HG02870 (cell line): ENCODE measurements around the gene LYL1.

ENCODE experiments used
- ATAC-seq: cut with Tn5 transposase; IDR thresholded peaks from one replicate; pipeline ENCODE4 v1.9.1; 2021; ENCODE audit warnings: mild to moderate bottlenecking, moderate library complexity; ENCODE audit not compliant: unreplicated experiment

Gene LYL1

GRCh38 chr19:13058951-13059660 is 43.6 kb downstream of the LYL1 start:
- ATAC-seq: no peak

GRCh38 chr19:13057744-13058143 is 44.9 kb downstream of the LYL1 start:
- ATAC-seq: no peak

DNA sequence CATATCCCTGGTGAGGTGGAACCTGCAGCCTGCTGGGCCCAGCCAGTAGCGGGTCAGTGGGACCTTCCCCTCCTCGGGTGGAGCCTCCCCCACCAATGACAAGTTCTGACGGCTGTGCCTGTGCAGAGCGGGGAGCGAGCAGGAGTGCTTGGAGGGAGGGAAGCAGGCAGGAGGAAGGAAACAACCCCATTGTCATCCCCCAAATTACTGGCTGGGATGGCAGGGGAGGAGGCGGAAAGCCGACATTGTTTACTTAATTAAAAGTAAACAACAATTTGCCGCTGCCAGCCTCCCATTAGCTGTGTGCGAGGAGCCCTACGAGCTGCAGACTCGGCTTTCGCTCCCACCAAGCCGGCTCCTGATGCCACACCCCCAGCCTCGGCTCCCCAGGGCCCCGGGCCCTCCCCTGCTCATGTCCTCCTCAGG is 45.5 kb downstream of the LYL1 start:
- ATAC-seq: no peak

- ATAC-seq: no peak
Observed at GRCh38 chr19:13056052-13056660, 46.5 kb downstream of the LYL1 start.

- ATAC-seq: no peak
Observed at GRCh38 chr19:13055213-13056051, 47.2 kb downstream of the LYL1 start.

- no peak for ATAC-seq
Observed at GRCh38 chr19:13054626-13055212, 47.9 kb downstream of the LYL1 start.

GRCh38 chr19:13053761-13054625 is 48.7 kb downstream of the LYL1 start:
- ATAC-seq: no peak

DNA sequence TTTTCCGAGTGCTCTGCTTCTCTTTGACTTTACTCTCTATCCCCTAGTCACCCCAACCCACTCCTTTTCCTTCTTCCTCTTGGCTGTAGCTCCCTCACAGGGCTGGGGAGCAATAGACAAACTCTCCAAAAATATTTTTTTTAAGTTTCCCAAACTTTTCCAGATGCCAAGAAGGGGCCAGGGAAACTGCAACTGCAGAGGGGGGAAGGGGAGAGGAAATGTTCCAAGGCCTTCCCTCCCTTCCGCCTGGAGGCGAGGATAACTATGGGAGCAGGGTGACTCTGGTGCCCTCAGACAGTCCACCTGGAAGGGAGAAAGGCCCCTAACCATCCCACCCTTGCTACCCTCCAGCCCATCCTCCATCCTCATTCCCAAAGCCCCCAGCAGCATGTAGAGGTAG is 49.4 kb downstream of the LYL1 start:
- no peak for ATAC-seq

- ATAC-seq: no peak
Observed at GRCh38 chr19:13052447-13053175, 50.0 kb downstream of the LYL1 start.

DNA sequence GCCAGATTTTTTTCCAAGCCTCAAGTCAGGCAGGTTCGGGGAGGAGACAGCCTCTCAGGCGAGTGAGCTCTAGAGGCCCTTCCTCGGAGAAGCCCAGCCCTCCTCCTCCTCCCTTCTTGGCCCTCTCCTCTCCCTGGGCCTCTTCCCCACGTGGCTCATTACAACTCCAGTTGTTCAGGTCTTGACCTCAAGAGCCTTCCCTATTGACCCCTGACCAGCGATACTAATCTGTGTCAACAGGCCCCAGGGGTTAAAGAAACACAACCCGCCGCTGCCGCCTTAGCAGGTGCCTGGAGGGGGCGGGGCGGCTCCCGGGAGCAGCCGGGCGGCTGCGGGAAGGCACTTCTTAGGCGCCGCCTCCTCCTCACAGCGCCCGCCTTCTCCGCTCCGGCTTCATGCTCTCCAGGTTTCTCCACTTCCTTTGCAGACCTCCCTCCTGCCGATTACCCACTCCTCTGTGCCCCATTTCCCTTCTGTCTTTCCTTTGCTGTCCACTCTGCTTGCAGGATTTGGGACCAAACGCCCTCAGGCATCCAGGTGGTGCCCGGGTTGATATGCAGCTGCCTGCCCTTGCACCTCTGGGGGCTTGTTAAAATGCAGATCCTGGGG is 51.0 kb downstream of the LYL1 start:
- no peak for ATAC-seq

DNA sequence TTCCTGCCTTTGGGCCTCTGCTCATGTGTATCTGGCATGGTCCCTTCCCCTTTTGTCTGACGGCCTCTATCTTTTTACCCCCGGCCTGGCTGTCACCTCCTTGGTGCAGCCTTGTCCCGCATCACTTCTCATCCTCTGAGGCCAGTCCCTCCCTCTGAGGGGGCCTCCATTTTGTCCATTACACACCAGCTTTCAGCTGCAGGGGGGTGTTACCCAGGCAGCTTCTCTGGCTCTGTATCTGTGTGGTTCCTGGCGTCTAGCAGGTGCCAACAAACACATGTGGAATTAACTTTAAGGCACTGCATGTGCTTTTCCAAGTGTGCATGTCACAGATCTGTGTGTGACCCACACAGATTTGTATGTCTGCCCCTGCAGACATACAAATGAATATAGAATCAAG is 52.4 kb downstream of the LYL1 start:
- ATAC-seq: no peak
